HG02623 (cell line): ENCODE results near the gene BCL6.

Experiments
- ATAC-seq: cut with Tn5 transposase; IDR thresholded peaks from one replicate; pipeline ENCODE4 v1.9.1; 2021; ENCODE audit warnings: moderate library complexity; ENCODE audit not compliant: unreplicated experiment

BCL6 gene

GRCh38 chr3:187719628-187720336 is 25.5 kb downstream of the BCL6 start:
- no peak for ATAC-seq

- no peak for ATAC-seq
Measured at GRCh38 chr3:187718802-187719201, 26.5 kb downstream of the BCL6 start.

- no peak for ATAC-seq
Measured at GRCh38 chr3:187717572-187717971, 27.7 kb downstream of the BCL6 start.

- peak; percentile 94 for ATAC-seq
Measured at GRCh38 chr3:187714404-187714979, 30.8 kb downstream of the BCL6 start.

- no peak for ATAC-seq
Measured at GRCh38 chr3:187713504-187713903, 31.8 kb downstream of the BCL6 start.

DNA sequence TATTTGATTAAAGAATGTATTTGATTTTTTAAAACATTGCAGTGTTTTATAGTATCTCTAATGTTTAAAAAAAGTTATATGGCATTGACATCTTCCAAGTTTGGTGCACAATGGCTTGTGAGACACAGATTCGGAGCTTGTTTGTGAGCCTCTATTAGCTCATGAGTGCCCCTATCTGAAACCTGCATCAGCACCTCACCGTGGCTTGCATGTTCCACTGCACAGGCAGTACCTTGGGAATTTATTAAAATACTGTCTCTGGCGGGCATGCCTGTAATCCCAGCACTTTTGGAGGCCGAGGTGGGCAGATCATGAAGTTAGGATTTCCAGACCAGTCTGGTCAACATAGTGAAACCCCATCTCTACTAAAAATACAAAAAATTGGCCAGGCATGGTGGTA is 36.1 kb downstream of the BCL6 start:
- ATAC-seq = no peak

DNA sequence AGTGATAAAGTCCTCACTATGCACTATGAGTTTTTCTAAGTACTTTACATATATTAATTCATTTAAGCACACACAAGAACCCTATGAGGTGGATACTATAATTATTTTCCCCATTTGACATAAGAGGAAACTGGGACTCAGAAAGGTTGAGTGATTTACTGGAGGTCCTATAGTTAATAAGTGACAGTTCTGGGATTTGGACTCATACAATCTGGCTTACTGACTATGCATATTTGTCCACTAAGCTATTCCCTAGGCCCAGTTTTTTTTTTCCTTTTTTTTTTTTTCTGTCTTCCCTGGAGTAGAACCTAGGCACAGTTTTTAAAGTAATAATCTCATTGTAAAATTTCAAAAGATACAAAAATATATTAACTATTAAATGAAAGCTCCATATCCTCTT is 36.6 kb downstream of the BCL6 start:
- no peak for ATAC-seq

DNA sequence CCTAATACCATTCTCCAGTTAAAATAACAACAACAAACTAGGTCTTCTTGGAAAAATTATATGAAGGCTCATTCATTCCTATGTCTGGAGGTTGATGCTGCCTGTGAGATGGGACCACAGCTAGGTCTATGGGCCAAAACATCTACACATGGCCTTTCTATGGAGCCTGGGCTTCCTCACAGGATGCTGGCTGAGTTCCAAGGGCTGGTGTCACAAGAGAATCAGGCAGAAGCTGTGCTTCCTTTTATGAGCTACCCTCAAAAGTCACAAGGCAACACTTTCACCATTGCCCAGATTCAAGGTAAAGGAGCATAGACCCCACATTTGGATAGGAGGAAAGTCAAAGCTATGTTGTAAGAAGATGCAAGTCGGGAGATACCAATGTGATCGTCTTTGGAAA is 38.3 kb downstream of the BCL6 start:
- no peak for ATAC-seq

- no peak for ATAC-seq
Measured at GRCh38 chr3:187705164-187705563, 40.1 kb downstream of the BCL6 start.

DNA sequence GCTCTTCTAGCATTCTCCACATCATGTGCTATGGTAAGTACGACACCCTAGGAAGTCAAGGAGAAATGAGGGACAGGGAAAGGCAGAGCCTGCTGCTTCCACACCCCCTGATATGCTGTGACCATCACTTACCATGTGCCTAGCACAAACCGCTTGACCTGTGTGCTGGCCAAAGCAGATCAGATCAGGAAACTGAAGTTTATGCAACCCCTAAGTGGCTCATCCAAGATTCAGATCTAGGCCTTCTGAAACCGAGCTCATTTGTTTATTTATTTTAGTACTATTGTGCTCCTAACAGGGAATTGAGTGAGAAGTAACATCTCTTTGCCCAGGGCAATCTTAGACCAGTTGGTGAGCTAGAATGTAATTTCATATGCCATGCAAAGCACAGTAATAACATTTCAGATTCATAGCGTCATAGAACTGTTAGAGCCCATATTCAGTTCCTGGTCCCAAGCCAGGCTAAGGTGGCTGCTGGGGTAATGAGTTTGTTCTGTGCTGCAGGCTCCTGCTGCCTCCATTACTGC is 42.7 kb downstream of the BCL6 start, which contains the start of gene RTP2:
Gene RTP2 (minus strand): TSS at position 51 of the 527 bp plus-strand sequence. CDS start 429 bp downstream, outside the sequence.
- ATAC-seq = no peak

GRCh38 chr3:187700249-187700648 is 45.0 kb downstream of the BCL6 start:
- ATAC-seq = no peak

- no peak for ATAC-seq
Measured at GRCh38 chr3:187698499-187699399, 46.5 kb downstream of the BCL6 start.

DNA sequence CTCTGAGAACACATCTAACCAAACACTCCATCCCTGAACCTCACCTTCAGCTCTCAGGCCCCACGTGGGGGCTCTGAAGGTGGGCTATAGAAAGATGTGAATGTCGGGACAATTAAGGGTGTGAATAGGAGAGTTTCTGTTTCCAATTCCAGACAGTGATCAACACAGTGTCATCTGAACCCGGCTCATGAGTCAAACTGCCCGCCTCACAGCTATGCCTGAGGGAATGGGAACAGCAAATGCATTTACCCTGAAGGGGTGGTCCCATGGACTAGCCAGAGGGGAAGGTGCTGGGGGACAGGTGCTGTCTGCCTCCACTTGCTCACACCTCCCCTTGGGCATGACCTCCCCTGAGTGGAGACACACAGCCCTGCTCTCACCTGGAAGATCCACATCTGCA is 49.2 kb downstream of the BCL6 start:
- no peak for ATAC-seq

- no peak for ATAC-seq
Measured at GRCh38 chr3:187695449-187695848, 49.8 kb downstream of the BCL6 start.

DNA sequence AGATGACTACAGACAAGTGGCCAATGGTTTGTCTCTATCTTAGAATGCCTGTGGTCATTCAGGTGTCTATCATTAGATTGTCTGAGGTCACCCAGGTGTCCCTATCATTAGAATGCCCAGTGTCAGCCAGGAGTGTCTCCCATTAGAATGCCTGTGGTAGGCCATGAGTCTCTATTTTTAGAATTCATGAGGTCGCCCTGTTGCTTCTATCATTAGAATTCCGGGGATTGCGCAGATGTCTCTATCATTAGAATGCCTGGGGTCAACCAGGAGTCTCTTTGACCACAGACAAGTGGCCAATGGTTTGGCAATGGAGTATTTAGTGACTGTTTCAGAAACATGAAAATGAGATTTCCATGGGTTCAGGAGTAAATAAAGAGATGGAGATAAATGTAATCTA is 50.5 kb downstream of the BCL6 start:
- ATAC-seq = no peak

- ATAC-seq = no peak
Measured at GRCh38 chr3:187693431-187693830, 51.8 kb downstream of the BCL6 start.

- ATAC-seq = no peak
Measured at GRCh38 chr3:187689984-187690383, 55.3 kb downstream of the BCL6 start.

- ATAC-seq = no peak
Measured at GRCh38 chr3:187686621-187687273, 58.5 kb downstream of the BCL6 start.

GRCh38 chr3:187685948-187686347 is 59.3 kb downstream of the BCL6 start:
- no peak for ATAC-seq

GRCh38 chr3:187684880-187685279 is 60.4 kb downstream of the BCL6 start:
- no peak for ATAC-seq

- ATAC-seq = no peak
Measured at GRCh38 chr3:187684444-187684843, 60.8 kb downstream of the BCL6 start.
